IMR-90 (cell line): ENCODE results near the gene NEFH. TPM values are rescaled to one million over a fixed set of nuclear protein-coding genes. Genes with fewer than 3 reads are reported as not detected.

ENCODE experiments used
- ATAC-seq: fragments of 200-7000 bp; cut with Tn5 transposase; 2 replicates; pipeline ENCODE4 v1.9.1; 2020; ENCODE audit warnings: low read depth, mild to moderate bottlenecking, moderate library complexity
- BruUV-seq: library from RNA; stranded (reverse); fragments of 400-500 nt; replicated peaks from 2 replicates; lab custom pipeline; 2021; lab: Mats Ljungman, UMichigan
- CTCF ChIA-PET: fragments of 300-600 bp; formaldehyde crosslinking; extraction: SDS; loops from one replicate; lab custom pipeline; 2021; ENCODE audit warnings: antibody characterized with exemption; lab: Yijun Ruan, JAX
- POLR2A ChIA-PET: fragments of 300-600 bp; sonication (Branson Sonifier 250); formaldehyde crosslinking; loops from one replicate; lab custom pipeline; 2022; ENCODE audit warnings: antibody characterized with exemption; ENCODE audit not compliant: unreplicated experiment; lab: Charles Lee
- DNase-seq: peaks from one replicate; pipeline ENCODE4 v3.0.0; 2013
- H2AFZ ChIP-seq: replicated peaks from 2 replicates; pipeline ENCODE3; 2013; ENCODE audit warnings: low read length, mild to moderate bottlenecking; ENCODE audit not compliant: poor library complexity
- H2AK5ac ChIP-seq: 2 replicates; pipeline ENCODE4 v1.6.1; 2013; ENCODE audit warnings: low read depth, low read length, inconsistent platforms
- H2AK9ac ChIP-seq: replicated peaks from 2 replicates; pipeline ENCODE3; 2013; ENCODE audit warnings: mild to moderate bottlenecking, low read depth, low read length, moderate library complexity; ENCODE audit not compliant: poor library complexity
- H2BK120ac ChIP-seq: 2 replicates; pipeline ENCODE4 v1.6.1; 2013; ENCODE audit warnings: low read depth, low read length, inconsistent platforms
- H2BK15ac ChIP-seq: 3 replicates; pipeline ENCODE4 v1.6.1; 2013; ENCODE audit warnings: low read depth, low read length, inconsistent platforms
- H2BK20ac ChIP-seq: 2 replicates; pipeline ENCODE4 v1.6.1; 2013; ENCODE audit warnings: low read depth, mild to moderate bottlenecking, inconsistent platforms, low read length, moderate library complexity
- H2BK5ac ChIP-seq: 2 replicates; pipeline ENCODE4 v1.6.1; 2013; ENCODE audit warnings: mild to moderate bottlenecking, low read depth, low read length, inconsistent platforms; ENCODE audit not compliant: poor library complexity, severe bottlenecking
- H3K14ac ChIP-seq: replicated peaks from 2 replicates; pipeline ENCODE4 v1.6.1; 2013; ENCODE audit warnings: low read depth, low read length, inconsistent platforms
- H3K18ac ChIP-seq: 2 replicates; pipeline ENCODE4 v1.6.1; 2013; ENCODE audit warnings: low read depth, low read length, control low read depth
- H3K23ac ChIP-seq: 2 replicates; pipeline ENCODE4 v1.6.1; 2013; ENCODE audit warnings: low read depth, low read length, inconsistent platforms
- H3K27ac ChIP-seq: 2 replicates; pipeline ENCODE4 v1.5.1; 2013; ENCODE audit warnings: mild to moderate bottlenecking, control low read depth, low read length; ENCODE audit not compliant: insufficient read depth
- H3K27me3 ChIP-seq: 2 replicates; pipeline ENCODE4 v1.6.1; 2013; ENCODE audit warnings: low read length; ENCODE audit not compliant: control insufficient read depth, insufficient read depth
- H3K36me3 ChIP-seq: 2 replicates; pipeline ENCODE4 v1.6.1; 2013; ENCODE audit warnings: low read length, mixed read lengths; ENCODE audit not compliant: control insufficient read depth, insufficient read depth
- H3K4ac ChIP-seq: 2 replicates; pipeline ENCODE4 v1.6.1; 2013; ENCODE audit warnings: low read depth, low read length, inconsistent platforms
- H3K4me1 ChIP-seq: 2 replicates; pipeline ENCODE4 v1.6.1; 2013; ENCODE audit warnings: low read length, mixed read lengths; ENCODE audit not compliant: control insufficient read depth, insufficient read depth
- H3K4me2 ChIP-seq: 2 replicates; pipeline ENCODE4 v1.6.1; 2013; ENCODE audit warnings: low read depth, mild to moderate bottlenecking, control low read depth, low read length, moderate library complexity
- H3K4me3 ChIP-seq: 2 replicates; pipeline ENCODE4 v1.5.1; 2013; ENCODE audit warnings: low read depth, mild to moderate bottlenecking, control low read depth, low read length, moderate library complexity; ENCODE audit not compliant: insufficient read depth
- H3K56ac ChIP-seq: 2 replicates; pipeline ENCODE4 v1.6.1; 2013; ENCODE audit warnings: low read length, inconsistent platforms; ENCODE audit not compliant: insufficient read depth; ENCODE audit errors: extremely low read depth
- H3K79me1 ChIP-seq, 2 experiments: 2 replicates each; pipeline ENCODE4 v1.6.1; 2013; ENCODE audit warnings: low read length in 2 of 2, inconsistent platforms in 1 of 2, low read depth in 1 of 2
- H3K9ac ChIP-seq: 2 replicates; pipeline ENCODE4 v1.6.1; 2013; ENCODE audit warnings: low read depth, low read length, control low read depth
- H3K9me1 ChIP-seq: 2 replicates; pipeline ENCODE4 v1.6.1; 2013; ENCODE audit warnings: low read length, inconsistent platforms; ENCODE audit not compliant: insufficient read depth
- H3K9me3 ChIP-seq: 2 replicates; pipeline ENCODE4 v1.6.1; 2013; ENCODE audit warnings: low read length; ENCODE audit not compliant: control insufficient read depth, insufficient read depth
- H4K20me1 ChIP-seq: 2 replicates; pipeline ENCODE4 v1.6.1; 2013; ENCODE audit warnings: low read length, inconsistent platforms; ENCODE audit not compliant: insufficient read depth
- H4K5ac ChIP-seq: 2 replicates; pipeline ENCODE4 v1.6.1; 2013; ENCODE audit warnings: mild to moderate bottlenecking, low read depth, low read length, control low read depth
- H4K8ac ChIP-seq, 2 experiments: 2 replicates each; pipeline ENCODE4 v1.6.1; 2013; ENCODE audit warnings: low read depth in 2 of 2, low read length in 2 of 2, control low read depth in 1 of 2, inconsistent platforms in 1 of 2
- H4K91ac ChIP-seq: 2 replicates; pipeline ENCODE4 v1.6.1; 2013; ENCODE audit warnings: low read depth, low read length, inconsistent platforms; ENCODE audit not compliant: insufficient read depth
- BHLHE40 ChIP-seq: fragments of 150-350 bp; IDR thresholded peaks from 2 replicates; pipeline ENCODE4 v1.6.1; 2016; ENCODE audit warnings: mild to moderate bottlenecking, low read depth, low read length
- CEBPB ChIP-seq: IDR thresholded peaks from 2 replicates; pipeline ENCODE4 v1.6.1; 2012; ENCODE audit warnings: low read depth, low read length, improper control_type of control experiment
- CHD1 ChIP-seq: IDR thresholded peaks from 2 replicates; pipeline ENCODE4 v1.6.1; 2012; ENCODE audit warnings: low read depth, low read length, improper control_type of control experiment
- CTCF ChIP-seq: conservative IDR thresholded peaks from 2 replicates; pipeline ENCODE4 v1.5.1; 2012; ENCODE audit warnings: mild to moderate bottlenecking, low read depth, low read length, improper control_type of control experiment
- FOS ChIP-seq: fragments of 150-350 bp; IDR thresholded peaks from 2 replicates; pipeline ENCODE4 v1.6.1; 2016; ENCODE audit warnings: low read depth, low read length
- MAFK ChIP-seq: IDR thresholded peaks from 2 replicates; pipeline ENCODE4 v1.6.1; 2012; ENCODE audit warnings: low read depth, low read length, improper control_type of control experiment
- MAZ ChIP-seq: IDR thresholded peaks from 2 replicates; pipeline ENCODE4 v1.6.1; 2012; ENCODE audit warnings: low read depth, mild to moderate bottlenecking, low read length, improper control_type of control experiment, moderate library complexity, borderline replicate concordance
- MXI1 ChIP-seq: IDR thresholded peaks from 2 replicates; pipeline ENCODE4 v1.6.1; 2012; ENCODE audit warnings: low read depth, mild to moderate bottlenecking, low read length, moderate library complexity, borderline replicate concordance
- NFE2L2 ChIP-seq: fragments of 150-350 bp; IDR thresholded peaks from 2 replicates; pipeline ENCODE4 v1.6.1; 2016; ENCODE audit warnings: low read depth, mild to moderate bottlenecking, low read length
- RAD21 ChIP-seq: IDR thresholded peaks from 2 replicates; pipeline ENCODE4 v1.6.1; 2012; ENCODE audit warnings: low read length, improper control_type of control experiment
- RCOR1 ChIP-seq: IDR thresholded peaks from 2 replicates; pipeline ENCODE4 v1.6.1; 2012; ENCODE audit warnings: mild to moderate bottlenecking, low read length, improper control_type of control experiment; ENCODE audit not compliant: insufficient replicate concordance
- RFX5 ChIP-seq: IDR thresholded peaks from 2 replicates; pipeline ENCODE4 v1.8.0; 2012; ENCODE audit warnings: low read depth, mild to moderate bottlenecking, low read length, moderate library complexity
- SMC3 ChIP-seq: fragments of 150-350 bp; IDR thresholded peaks from 2 replicates; pipeline ENCODE4 v1.6.1; 2016; ENCODE audit warnings: low read depth, mild to moderate bottlenecking, antibody characterized with exemption, low read length, moderate library complexity
- WGBS, 2 experiments: methylation state at CpG; one replicate each; pipeline versions ENCODE4 v1.1.5 to v1.1.7; 2013; ENCODE audit warnings: missing lambda C conversion rate in 2 of 2; ENCODE audit not compliant: insufficient read length in 1 of 2; ENCODE audit errors: extremely low coverage in 2 of 2; 5-methylcytosine and 5-hydroxymethylcytosine counted together
- dilution Hi-C: fragments of 300-500 bp; cut with HindIII; formaldehyde crosslinking; loops from one replicate; pipeline ENCODE4 v1.14.3; 2018; ENCODE audit warnings: low sequenced_read_pairs; ENCODE audit not compliant: unreplicated experiment
- in situ Hi-C: fragments of 300-500 bp; cut with MboI; formaldehyde crosslinking; loops from 3 replicates; pipeline ENCODE4 v1.14.3; 2019; ENCODE audit warnings: low sequenced_read_pairs, inconsistent platforms, mixed read lengths
- intact Hi-C: fragments of 100-400 bp; cut with micrococcal nuclease; formaldehyde crosslinking; loops from 2 replicates; pipeline ENCODE4 v1.10.0; 2022
- polyA plus RNA-seq, 3 experiments: library from polyadenylated mRNA; depleted of rRNA; stranded (reverse); fragments of >200 nt; gene quantifications; 2 replicates each; pipeline ENCODE4 v1.2.3, GENCODE V29; 2012; ENCODE audit warnings: low replicate concordance in 1 of 3
- total RNA-seq: library from RNA; depleted of rRNA; stranded (reverse); fragments of >200 nt; gene quantifications from 2 replicates; pipeline ENCODE4 v1.2.3, GENCODE V29; 2012
- TF ChIP-seq, protein P1 (sequence below): fragments of 150-350 bp; IDR thresholded peaks from 2 replicates; pipeline ENCODE4 v1.6.1; 2016; ENCODE audit warnings: low read depth, mild to moderate bottlenecking, low read length, moderate library complexity, borderline replicate concordance
- TF ChIP-seq, protein P2 (sequence below): fragments of 150-350 bp; IDR thresholded peaks from 2 replicates; pipeline ENCODE4 v1.6.1; 2017; ENCODE audit warnings: mild to moderate bottlenecking, antibody characterized with exemption, low read length, low read depth

The NEFH gene
- total and polyA plus RNA-seq, 2 of the 4 experiments (the other 2 are of a cell fraction): 1.3 to 2.9 TPM

DNA sequence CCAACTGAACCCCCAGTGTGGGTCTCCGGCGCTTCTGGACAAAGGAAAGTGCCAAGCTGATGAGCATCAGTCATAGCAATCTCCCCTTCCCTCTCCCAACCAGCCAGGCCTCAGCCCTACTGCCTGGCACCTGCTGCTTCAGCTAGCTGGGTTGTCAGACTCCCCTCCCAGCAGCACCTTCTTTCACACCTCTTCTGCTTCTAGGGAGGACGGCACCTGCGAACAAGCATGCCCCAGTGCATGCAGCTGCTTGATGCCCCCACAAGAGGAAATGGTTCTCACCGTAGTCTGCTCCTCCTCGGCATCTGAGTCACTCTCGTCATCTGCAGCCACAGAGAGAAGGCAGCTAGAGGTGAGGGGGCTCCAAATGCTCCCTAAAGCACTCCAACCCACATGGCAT lies 48.1 kb downstream of the NEFH start:
- no peak overlapping the region for H2AK9ac ChIP-seq
- no peak overlapping the region for H3K56ac ChIP-seq
- DNase-seq: no peak
- no peak overlapping the region for H3K23ac ChIP-seq
- peaks cover 64% of the 10 kb centered on the region for H3K36me3 ChIP-seq
- CTCF ChIA-PET: no interaction called here
- ATAC-seq: no peak
- no peak overlapping the region for H4K5ac ChIP-seq
- no peak overlapping the region for H2BK20ac ChIP-seq
- H2AK5ac ChIP-seq: no peak overlapping the region
- no TSS peak for BruUV-seq
- POLR2A ChIA-PET: no interaction called here
- H3K9me3 ChIP-seq: no peaks in the 10 kb centered on the region
- dilution Hi-C loops (no loop called here), in situ Hi-C loops (no loop called here), intact Hi-C loops (no loop called here)
- H3K4me1 ChIP-seq: no peaks in the 10 kb centered on the region
- 100% methylated on average over 3 of the region's 7 CpGs; no CpG with 5 or more reads in 1 of the 2 experiments for WGBS, 2 experiments
- H3K18ac ChIP-seq: no peak overlapping the region
- no peak overlapping the region for H3K14ac ChIP-seq
- H3K79me1 ChIP-seq: peaks cover 5% of the 10 kb centered on the region in 2 experiments; a peak in 3 of 4 replicates
- no peak overlapping the region for H2BK5ac ChIP-seq
- H4K8ac ChIP-seq: no peak overlapping the region
- no peak overlapping the region for H3K4ac ChIP-seq
- no peaks in the 10 kb centered on the region for H4K20me1 ChIP-seq
- H2AFZ ChIP-seq: no peak overlapping the region
- no peaks in the 10 kb centered on the region for H3K27me3 ChIP-seq
- no peak overlapping the region for H3K4me3 ChIP-seq
- no peak overlapping the region for H3K4me2 ChIP-seq
- no peak overlapping the region for H4K91ac ChIP-seq
- TF ChIP-seq BHLHE40 (no peak), RFX5 (no peak), CHD1 (no peak), MAZ (no peak), FOS (no peak), RCOR1 (no peak), NFE2L2 (no peak), MAFK (no peak), SMC3 (no peak), RAD21 (no peak), MXI1 (no peak), CEBPB (no peak), CTCF (no peak)
- TF ChIP-seq, protein P1, sequence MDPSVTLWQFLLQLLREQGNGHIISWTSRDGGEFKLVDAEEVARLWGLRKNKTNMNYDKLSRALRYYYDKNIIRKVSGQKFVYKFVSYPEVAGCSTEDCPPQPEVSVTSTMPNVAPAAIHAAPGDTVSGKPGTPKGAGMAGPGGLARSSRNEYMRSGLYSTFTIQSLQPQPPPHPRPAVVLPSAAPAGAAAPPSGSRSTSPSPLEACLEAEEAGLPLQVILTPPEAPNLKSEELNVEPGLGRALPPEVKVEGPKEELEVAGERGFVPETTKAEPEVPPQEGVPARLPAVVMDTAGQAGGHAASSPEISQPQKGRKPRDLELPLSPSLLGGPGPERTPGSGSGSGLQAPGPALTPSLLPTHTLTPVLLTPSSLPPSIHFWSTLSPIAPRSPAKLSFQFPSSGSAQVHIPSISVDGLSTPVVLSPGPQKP: no peak
- TF ChIP-seq, protein P2, sequence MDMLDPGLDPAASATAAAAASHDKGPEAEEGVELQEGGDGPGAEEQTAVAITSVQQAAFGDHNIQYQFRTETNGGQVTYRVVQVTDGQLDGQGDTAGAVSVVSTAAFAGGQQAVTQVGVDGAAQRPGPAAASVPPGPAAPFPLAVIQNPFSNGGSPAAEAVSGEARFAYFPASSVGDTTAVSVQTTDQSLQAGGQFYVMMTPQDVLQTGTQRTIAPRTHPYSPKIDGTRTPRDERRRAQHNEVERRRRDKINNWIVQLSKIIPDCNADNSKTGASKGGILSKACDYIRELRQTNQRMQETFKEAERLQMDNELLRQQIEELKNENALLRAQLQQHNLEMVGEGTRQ: no peak
- no peak overlapping the region for H2BK120ac ChIP-seq
- no peak overlapping the region for H2BK15ac ChIP-seq
- H3K27ac ChIP-seq: no peak overlapping the region
- H3K9me1 ChIP-seq: peaks cover 5% of the 10 kb centered on the region; the same call in 1 of the 2 replicates
- H3K9ac ChIP-seq: no peak overlapping the region
